HuH-7.5 (cell line): ENCODE results near the gene INSRR.

ENCODE experiments used
- DNase-seq: peaks from one replicate; pipeline ENCODE4 v3.0.0; 2011; ENCODE audit warnings: low spot score

Gene INSRR

GRCh38 chr1:156848461-156849150 lies 10.3 kb downstream of the INSRR start:
- no peak for DNase-seq

DNA sequence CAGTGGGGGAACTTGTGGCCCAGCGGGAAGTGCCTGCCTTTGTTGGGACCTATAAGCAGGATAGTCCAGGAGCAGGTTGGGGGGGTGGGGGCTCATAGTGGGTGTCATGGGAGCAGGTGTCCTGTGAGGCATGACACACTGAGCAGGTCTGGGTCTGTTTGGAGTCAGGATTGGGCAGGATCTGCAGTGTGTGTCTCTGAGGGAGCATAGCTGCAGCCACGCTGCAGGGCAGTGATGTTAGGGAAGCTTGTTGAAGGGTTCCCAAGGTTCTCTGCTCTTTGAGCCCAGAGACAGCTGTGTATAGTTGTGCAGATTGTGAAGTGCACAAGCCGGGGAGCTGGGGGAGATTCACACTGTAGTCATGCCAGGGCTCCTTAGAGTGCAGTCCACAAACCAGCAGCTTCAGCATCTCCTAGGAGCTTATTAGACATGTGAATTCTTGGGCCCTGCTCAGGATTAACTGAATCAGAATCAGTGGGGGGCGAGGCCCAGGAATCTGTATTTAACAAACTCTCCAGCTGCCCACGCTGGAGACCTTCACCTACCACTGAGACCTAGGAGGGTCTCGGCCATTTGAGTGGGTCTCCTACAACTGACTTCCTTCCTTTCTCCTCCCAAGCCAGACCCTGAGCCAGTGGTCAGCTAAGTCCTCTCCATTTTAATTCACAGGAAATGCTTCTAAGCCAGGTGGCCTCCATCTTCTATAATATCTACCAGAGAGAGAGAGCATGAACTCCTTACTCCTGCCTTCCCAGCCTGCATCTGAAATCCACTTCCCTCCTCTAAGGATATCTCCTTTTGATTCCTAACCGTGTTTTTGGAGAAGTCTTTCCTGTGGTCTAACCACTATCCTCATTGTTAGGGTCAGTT lies 11.1 kb downstream of the INSRR start:
- DNase-seq = no peak

- DNase-seq = no peak
These were observed 12.3 kb downstream of the INSRR start for GRCh38 chr1:156846643-156847042.

- no peak for DNase-seq
These were observed 12.9 kb downstream of the INSRR start for GRCh38 chr1:156845953-156846545.

GRCh38 chr1:156845055-156845952 lies 13.6 kb downstream of the INSRR start:
- no peak for DNase-seq

DNA sequence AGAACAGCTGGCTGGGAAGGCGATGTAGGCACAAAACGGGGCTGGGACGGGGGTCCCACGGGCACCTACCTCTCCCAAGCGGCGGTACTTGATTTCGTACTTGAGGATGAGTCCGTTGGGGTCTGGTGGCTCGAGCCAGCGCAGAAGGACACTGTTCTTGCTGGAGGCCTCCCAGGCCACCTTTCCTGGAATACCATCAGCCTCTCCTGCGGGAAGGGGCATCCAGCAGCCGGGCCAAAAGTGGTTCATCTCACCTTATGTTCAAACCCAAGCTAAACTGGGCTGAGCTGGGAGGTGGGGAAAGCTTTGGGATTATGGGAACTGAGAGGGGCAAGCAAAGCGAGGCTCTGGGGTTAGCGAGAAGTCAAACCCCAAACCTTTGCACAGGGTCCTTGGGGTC lies 14.3 kb downstream of the INSRR start:
- DNase-seq = no peak

- DNase-seq = no peak
These were observed 14.8 kb downstream of the INSRR start for GRCh38 chr1:156844102-156844501.

GRCh38 chr1:156842618-156843300 lies 16.2 kb downstream of the INSRR start:
- DNase-seq = no peak

- no peak for DNase-seq
These were observed 17.5 kb downstream of the INSRR start for GRCh38 chr1:156841295-156841855.

DNA sequence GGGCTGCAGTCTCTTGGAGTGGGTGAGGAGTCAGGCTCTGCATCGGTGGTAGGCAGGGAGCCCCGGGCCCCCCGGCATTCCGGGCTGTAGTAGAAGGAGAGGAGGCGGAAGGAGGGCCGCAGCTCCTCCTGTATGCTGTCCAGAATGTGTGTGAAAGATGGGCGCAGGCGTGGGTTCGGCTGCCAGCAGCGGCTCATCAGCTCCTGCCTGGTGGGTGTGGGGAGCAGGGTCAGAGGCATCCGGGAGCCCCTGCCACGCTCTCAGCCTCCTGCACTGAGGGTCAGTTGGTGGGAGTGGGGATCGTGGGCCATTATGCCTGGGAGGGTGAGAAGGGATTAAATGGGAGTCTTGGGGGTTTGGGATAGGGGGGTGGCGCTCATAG lies 18.0 kb downstream of the INSRR start:
- DNase-seq = no peak

- no peak for DNase-seq
These were observed 18.6 kb downstream of the INSRR start for GRCh38 chr1:156840186-156840897.

DNA sequence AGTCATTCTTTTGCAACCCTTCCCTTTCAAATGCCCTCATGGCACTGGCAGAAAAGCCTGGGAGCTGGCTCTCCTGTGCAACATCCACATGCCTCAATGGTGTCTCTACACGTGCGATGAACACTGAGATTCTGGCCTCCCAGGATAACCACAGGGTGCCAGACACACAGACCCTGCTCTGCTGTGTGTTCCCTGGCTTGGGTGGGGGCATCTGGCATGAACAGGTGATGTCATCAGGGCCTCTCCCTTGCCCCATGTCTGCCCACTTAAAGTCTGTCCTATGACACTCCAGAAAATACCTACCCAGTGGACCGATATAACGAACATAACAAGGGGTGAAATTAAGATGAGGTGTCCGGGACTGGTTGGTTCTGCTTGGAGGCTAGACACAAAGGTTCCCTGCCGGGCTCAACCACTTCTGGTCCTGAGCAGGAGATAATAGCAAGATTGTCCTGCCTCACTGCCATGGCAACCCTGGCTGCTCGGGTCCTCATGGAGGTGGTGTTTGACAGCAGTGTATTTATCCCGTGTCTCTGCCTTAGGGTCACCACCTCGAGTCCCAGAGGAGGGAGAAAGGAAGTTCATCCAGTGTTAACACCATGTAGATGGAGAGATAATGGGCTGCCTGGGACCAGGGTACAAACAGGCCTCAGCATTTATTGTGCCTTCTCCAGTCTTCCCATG lies 19.3 kb downstream of the INSRR start:
- DNase-seq = no peak

GRCh38 chr1:156838972-156839371 lies 19.9 kb downstream of the INSRR start:
- DNase-seq = no peak

- DNase-seq = no peak
These were observed 22.0 kb downstream of the INSRR start for GRCh38 chr1:156836892-156837291.

- no peak for DNase-seq
These were observed 22.8 kb downstream of the INSRR start for GRCh38 chr1:156836041-156836654.

GRCh38 chr1:156834322-156834721 lies 24.6 kb downstream of the INSRR start:
- DNase-seq = no peak

DNA sequence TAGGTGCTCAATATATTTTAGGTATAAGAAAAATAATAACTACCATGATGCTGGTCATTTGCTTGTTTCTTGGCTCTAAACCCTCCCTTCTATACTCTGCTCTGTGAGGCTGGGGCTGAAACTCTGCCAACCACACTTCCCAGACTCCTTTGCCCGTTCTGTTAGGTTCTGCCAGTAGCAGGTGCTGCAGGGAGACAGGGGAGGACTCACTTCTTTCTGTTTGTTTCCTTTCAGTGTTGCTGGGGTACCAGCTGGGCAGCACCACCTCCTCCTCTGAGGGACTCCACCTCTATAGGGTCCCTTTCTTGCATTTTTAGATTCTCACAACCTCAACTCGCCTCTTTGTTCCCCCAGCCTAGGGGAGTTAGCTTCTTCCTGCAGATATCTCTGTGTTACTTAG lies 25.3 kb downstream of the INSRR start:
- no peak for DNase-seq

GRCh38 chr1:156832434-156832833 lies 26.5 kb downstream of the INSRR start:
- no peak for DNase-seq

GRCh38 chr1:156828400-156829124 lies 30.4 kb downstream of the INSRR start:
- DNase-seq = no peak
